ENCODE results near the gene HCRTR2.

DNA sequence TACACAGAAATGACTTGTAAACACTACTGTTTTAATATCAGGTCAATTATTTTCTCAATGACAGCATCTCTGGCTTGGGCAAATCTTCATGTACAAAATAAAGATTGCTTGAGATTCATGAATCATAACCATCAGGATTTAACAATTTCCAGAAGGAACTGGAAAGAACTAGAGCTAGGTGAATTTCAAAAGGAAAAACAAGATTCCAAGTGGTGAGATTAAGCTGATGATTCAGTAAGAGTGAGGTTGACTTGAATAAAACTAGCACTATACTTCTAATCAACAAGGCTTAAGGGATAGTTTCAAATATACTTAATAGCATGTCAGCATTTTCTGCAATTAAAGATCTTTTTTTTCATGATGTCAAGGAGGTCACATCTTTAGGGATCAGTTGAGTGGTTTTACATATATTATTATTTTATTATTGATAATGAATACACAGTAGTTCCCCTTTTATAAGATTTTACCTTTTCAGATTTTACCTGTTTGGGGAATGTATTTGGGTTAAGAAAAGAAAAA is 43.5 kb upstream of the HCRTR2 start:
- TF ChIP-seq, protein P1, sequence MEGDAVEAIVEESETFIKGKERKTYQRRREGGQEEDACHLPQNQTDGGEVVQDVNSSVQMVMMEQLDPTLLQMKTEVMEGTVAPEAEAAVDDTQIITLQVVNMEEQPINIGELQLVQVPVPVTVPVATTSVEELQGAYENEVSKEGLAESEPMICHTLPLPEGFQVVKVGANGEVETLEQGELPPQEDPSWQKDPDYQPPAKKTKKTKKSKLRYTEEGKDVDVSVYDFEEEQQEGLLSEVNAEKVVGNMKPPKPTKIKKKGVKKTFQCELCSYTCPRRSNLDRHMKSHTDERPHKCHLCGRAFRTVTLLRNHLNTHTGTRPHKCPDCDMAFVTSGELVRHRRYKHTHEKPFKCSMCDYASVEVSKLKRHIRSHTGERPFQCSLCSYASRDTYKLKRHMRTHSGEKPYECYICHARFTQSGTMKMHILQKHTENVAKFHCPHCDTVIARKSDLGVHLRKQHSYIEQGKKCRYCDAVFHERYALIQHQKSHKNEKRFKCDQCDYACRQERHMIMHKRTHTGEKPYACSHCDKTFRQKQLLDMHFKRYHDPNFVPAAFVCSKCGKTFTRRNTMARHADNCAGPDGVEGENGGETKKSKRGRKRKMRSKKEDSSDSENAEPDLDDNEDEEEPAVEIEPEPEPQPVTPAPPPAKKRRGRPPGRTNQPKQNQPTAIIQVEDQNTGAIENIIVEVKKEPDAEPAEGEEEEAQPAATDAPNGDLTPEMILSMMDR (IDR thresholded peaks at IDR 0.05) = no peak
- TF ChIP-seq POLR2AphosphoS5 (IDR thresholded peaks at IDR 0.05) = no peak

Measured in transverse colon (tissue), 4 donors.